NCI-H524 (cell line): ENCODE results near the gene MED25.
A peak's percentile ranks its signal among the peaks of the same experiment; 100 is the strongest.

Experiments
- DNase-seq, 2 experiments: peaks; one replicate each; lab custom pipeline; 2025; lab: John Stamatoyannopoulos, UW

MED25 gene

GRCh38 chr19:49844138-49845095 is 26.3 kb downstream of the MED25 start:
- DNase-seq, result no peak

GRCh38 chr19:49845414-49845813 is 27.3 kb downstream of the MED25 start:
- DNase-seq, result no peak

- DNase-seq, result no peak
Measured at GRCh38 chr19:49846408-49846807, 28.3 kb downstream of the MED25 start.

- DNase-seq, result no peak
Measured at GRCh38 chr19:49847731-49848696, 29.9 kb downstream of the MED25 start.

- DNase-seq, result no peak
Measured at GRCh38 chr19:49848938-49849337, 30.8 kb downstream of the MED25 start.

- no peak for DNase-seq
Measured at GRCh38 chr19:49849433-49850220, 31.5 kb downstream of the MED25 start.

- DNase-seq, result no peak
Measured at GRCh38 chr19:49850221-49850486, 32.1 kb downstream of the MED25 start.

GRCh38 chr19:49850487-49851342 is 32.6 kb downstream of the MED25 start, which contains the start of gene PTOV1:
Gene PTOV1, plus strand, starts transcription at chr19:49851159.
- DNase-seq, result peak; percentile 94

GRCh38 chr19:49851456-49852259 is 33.6 kb downstream of the MED25 start:
- no peak for DNase-seq

- DNase-seq, result no peak
Measured at GRCh38 chr19:49852631-49853126, 34.6 kb downstream of the MED25 start.

GRCh38 chr19:49853852-49854377 is 35.8 kb downstream of the MED25 start:
- DNase-seq, result no peak

GRCh38 chr19:49854378-49855263 is 36.5 kb downstream of the MED25 start:
- no peak for DNase-seq

GRCh38 chr19:49855277-49855675 is 37.2 kb downstream of the MED25 start:
- no peak for DNase-seq

- DNase-seq, result no peak
Measured at GRCh38 chr19:49855676-49856573, 37.8 kb downstream of the MED25 start.

GRCh38 chr19:49856574-49857021 is 38.5 kb downstream of the MED25 start:
- DNase-seq, result no peak

- DNase-seq, result no peak
Measured at GRCh38 chr19:49857061-49857837, 39.2 kb downstream of the MED25 start.

- DNase-seq, result no peak
Measured at GRCh38 chr19:49857838-49858087, 39.7 kb downstream of the MED25 start.
